HG03175 (cell line): ENCODE data around the gene LPP.

Source experiments
- ATAC-seq: cut with Tn5 transposase; IDR thresholded peaks from one replicate; pipeline ENCODE4 v1.9.1; 2021; ENCODE audit warnings: mild to moderate bottlenecking, moderate library complexity; ENCODE audit not compliant: unreplicated experiment

Gene LPP, protein sequence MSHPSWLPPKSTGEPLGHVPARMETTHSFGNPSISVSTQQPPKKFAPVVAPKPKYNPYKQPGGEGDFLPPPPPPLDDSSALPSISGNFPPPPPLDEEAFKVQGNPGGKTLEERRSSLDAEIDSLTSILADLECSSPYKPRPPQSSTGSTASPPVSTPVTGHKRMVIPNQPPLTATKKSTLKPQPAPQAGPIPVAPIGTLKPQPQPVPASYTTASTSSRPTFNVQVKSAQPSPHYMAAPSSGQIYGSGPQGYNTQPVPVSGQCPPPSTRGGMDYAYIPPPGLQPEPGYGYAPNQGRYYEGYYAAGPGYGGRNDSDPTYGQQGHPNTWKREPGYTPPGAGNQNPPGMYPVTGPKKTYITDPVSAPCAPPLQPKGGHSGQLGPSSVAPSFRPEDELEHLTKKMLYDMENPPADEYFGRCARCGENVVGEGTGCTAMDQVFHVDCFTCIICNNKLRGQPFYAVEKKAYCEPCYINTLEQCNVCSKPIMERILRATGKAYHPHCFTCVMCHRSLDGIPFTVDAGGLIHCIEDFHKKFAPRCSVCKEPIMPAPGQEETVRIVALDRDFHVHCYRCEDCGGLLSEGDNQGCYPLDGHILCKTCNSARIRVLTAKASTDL

DNA sequence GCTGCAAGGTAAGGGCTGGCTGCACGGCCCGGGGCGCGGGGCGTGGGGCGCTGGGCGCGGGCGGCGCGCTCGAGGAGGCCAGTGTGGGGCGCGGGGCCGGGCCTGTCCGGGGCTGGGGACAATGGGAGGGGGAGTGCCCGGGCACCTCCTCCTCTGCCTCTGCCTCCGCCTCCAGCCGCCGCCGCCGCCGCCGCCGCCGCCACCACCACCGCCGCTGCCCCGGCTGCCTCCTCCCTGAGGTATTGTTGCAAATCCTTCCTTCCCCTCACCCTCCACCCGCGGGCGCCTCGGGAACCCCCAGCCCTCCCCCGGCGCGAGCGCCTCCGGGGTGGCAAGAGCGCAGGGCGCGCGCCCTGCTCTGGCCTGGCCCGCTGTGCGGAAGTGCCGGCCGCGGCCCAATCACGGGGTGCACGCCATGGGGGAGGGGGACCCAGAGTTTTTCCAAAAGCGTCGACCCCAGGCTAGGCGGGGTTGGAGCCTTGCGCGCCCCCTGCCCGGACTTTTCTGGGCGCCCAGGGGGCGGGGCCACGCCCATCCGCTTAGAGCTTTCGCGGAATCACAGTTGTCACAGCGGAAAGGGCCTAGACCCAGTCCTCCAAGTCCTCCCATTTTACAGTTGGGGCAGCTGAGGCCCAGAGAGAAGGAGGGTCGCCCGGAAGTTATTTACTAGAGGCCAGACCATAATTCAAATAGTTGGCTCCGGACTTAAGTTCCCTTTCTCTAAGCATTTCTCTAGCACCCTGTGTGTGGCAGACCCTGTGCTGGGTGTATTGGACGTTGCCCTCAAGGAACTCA, at the start of gene LPP:
Gene LPP, plus strand, starts transcription at position 144 of the 795 bp plus-strand sequence. CDS start 251,964 bp downstream, outside the sequence.
- peak; percentile 84 for ATAC-seq

DNA sequence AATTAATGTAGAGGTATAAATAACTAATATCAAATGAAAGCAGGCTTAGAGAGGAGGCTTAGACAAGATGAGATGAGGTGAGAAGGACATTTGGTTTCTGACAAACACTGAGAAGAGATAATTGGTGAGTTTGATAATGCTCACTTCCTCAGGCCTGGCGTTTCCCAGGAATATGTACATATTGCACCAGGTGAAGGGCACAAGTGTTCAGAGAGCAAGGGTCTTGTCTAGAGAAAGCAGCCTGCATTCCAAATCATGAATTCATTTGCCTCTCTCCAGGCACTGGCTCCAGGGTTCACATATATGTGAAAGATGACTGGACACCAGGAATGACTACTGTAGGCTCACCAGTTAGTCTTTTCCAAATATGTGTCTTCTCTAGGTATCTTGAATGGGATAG, 48.0 kb upstream of the LPP start:
- no peak for ATAC-seq

DNA sequence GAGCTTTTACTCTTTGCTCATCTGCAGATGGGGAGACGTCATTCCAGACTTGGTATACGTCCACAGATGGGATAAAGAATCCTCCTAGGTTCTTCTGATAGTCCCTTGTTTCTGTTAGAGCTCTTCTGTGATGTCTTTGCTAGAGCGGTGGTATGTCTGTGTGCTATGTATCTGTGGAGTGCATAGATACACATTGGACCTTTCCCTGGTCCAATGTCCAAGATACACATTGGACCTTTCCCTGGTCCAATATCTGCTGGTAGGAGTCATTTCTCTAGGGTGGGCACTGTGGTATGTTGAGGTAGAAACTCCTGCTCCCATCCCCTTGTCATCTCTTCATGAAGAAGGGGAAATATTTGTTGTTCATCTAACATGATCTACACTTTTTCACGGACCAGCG, 47.5 kb upstream of the LPP start:
- no peak for ATAC-seq

DNA sequence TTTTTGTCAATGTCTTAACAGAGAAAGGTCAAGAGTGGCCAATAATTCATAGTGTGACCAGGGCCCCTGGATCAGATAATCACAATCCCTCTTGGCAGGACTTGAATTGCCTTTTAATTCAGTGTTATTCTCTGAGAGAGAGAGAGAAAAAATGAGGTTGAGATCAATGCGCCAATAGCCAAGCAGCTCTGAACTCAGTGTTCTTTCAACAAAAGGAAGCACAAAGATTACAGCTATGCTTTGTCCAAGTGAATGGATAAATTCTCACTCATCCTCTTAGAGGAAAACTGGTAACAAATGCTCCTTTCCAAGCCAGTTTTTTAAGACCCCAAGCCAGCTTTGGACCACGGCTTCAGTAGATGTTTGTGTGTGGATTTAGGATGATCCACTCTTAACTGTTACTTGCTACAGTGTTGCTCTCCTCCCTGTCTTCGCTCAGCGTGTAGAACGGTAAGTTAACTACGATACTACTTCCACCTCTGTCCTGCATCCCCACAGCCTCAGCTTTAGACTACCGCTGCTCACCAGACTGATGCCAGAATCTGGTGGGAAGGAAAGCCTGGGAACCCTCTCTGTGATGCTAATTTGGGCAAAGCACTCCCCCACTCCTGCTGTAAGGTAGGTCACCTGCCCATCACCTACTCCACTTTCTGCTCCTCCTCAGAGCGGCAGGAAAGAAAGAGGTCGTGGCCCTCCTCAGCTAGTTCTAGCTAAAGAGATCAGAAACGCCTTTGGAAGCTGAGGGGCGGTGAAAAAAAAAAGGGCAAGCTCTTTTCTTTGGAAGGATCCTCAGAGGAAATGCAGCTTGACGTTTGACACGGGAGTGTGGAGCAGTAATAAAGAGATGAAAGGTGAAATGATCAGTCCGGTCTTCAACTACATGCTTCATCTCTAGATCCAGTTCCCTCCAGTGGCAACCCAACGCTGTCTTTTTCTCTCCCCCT, 46.8 kb upstream of the LPP start:
- no peak for ATAC-seq

DNA sequence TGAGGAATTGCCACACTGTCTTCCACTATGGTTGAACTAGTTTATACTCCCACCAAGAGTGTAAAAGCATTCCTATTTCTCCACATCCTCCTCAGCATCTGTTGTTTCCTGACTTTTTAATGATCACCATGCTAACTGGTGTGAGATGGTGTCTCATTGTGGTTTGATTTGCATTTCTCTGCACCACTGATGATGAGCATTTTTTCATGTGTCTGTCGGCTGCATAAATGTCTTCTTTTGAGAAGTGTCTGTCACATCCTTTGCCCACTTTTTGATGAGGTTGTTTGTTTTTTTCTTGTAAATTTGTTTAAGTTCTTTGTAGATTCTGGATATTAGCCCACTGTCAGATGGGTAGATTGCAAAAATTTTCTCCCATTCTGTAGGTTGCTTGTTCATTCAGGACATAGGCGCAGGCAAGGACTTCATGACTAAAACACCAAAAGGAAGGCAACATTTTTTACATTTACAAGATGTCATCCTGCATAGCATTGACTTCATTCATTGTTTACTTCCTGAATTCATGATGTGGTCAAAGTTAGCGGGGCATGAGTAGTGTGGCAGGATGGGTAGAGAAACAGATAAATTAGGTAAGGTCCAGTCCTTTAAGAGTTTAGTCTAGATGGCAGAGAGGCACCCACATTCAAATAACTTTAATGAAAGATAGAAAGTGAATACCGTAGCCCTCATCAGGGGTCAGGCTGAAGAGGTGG, 45.1 kb upstream of the LPP start:
- ATAC-seq: no peak

DNA sequence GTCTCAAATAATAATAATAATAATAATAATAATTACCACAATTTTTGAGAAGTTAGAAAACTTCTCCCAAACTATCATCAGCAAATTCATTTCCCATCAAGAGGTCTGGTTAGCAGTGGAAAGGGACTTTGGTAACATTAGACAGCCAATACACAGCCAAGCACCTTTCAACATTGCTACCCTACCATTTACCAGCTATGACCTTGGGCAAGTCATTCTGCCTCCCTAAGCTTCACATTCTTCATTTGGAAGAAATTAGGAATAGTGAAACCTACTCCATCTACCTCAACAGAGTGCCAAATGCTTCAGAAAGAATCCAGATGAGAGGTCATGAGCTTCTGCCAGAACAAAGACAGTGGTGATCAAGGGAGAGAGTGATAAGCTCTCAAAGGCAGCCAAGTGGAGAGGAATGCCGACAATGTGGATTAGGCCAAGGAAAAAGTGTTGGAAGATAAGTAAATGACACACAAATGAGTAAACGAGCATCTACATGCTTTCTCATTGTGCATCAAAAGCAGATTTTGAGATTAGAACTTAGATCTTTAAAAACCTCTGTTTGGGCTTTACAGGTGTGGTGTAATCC, 42.9 kb upstream of the LPP start:
- ATAC-seq: no peak

DNA sequence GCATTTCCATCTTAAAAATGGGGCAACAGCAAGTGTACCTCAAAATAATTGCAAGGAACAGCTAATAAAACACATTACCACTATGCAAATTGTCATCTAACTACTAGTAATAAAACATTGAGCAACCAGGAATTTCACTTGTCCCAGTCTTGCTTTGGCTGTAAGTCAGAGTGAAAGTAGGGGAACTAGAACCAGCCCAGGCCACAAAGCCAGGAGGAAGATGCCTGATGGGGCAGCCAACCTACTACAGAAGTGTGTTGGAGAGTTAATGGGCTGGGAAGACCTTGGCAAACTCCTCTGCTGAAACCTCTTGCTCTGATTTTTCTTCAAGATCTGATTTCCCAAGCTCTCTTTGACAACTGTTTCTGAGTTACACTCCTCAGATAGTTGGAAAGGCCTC, 40.2 kb upstream of the LPP start:
- ATAC-seq: no peak

DNA sequence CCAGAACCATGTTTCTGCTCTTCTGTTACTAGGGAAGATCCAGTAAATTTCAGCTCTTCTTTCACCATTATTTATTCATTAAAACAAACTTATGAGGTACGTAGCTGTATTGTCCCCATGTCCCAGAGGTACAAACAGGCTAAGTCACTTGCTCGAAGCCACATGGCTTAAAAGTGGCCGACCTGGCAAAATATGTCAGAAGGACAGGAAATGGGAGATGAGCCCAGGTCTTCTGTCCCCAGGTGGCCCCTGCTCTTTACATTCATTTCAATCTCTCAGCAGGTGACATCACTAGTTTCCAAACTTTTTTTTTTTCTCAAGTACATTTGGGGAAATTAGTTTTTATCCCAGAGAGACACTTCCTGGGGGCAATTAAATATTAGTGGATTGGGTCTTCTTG, 34.1 kb upstream of the LPP start:
- no peak for ATAC-seq

DNA sequence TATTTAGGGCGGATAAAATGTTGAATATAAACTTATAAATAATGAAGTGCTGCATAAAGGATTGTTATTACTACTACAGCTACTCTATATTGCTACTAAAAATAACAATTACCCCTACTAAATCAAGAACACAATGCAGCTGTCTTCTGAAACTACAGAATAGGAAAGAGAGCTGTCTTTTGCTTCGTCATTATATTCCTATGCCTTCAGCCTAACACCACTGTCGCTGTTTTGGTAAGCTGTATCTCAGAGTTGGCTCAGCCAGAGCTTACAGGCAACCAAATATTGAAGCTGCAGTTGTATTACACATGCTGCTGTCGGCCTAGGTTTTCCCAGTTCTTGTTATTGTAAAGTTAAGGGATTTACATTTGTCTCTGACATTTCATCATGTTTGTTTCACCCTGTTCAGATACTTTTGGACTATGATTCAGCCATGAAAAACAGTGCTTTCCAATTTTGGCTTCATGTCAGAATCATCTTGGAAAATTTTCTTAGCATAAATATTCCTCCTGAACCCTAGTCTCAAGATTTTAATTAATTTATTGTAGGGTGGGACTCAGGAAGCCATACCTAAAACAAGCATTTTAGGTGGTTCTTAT, 31.3 kb upstream of the LPP start:
- no peak for ATAC-seq

DNA sequence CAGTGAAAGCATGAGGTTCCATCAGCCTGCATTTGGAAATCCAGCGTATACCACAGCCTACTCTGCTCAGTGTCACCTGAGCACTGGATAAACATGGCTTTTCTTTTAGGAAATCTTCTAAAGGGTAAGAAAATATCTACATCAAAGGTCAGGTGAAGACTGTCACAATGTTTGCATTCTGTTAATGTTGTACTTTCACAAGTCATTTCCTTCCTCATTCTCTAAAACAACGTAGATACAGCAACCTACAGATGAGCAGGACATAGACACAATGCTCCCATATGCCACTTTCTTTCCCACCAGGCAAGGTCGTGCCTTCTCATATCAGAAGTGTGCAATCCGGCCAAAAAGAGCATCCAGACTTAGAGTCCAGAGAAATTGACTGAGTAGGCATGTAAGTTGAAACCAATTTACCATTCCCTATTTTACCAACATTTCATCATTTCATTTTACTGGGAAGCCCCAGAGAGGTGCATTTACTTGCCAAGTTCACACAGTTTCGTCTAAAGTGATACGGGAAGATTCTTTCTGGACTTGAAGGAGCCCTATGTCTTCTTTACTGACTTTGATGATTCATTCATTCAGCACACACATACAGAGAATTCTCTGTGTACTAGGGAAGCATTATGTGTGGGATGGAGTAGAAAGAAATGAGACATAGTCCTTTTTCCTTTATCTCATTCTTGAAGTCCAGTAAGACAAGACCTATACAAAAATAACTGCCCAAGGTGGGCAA, 30.6 kb upstream of the LPP start:
- ATAC-seq: no peak

DNA sequence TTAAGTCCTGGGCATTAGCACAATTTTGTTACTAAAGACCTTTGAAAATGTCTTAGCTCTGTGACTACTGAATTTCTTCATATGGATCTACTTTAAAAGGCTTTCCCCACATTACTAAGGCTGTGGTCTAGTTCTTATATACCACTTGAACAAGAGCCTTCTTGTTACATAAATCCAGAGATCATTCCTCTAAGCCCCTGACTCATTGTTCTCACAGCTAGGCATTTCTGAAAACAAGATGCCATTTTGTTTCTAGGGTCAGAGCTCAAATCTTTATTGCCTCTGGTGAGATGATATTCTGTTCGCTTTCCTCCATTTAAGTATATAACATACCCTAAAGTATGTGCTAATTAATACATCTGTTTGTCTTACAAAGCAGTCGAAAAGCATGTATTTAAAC, 29.8 kb upstream of the LPP start:
- ATAC-seq: no peak

DNA sequence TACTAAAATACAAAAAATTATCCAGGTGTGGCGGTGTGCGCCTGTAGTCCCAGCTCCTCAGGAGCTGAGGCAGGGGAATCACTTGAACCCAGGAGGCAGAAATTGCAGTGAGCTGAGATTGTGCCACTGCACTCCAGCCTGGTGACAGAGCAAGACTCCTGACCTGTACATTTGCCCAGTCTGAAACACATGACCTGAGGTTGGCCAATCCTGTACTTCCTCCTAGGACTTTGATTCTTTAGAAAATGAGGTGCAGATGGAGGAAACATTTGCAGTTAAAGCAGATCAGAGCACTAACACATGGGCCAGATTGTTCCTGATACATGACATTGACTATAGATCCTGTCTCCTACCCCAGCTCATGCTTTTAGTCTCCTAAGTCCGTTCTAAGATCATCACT, 28.9 kb upstream of the LPP start:
- no peak for ATAC-seq

DNA sequence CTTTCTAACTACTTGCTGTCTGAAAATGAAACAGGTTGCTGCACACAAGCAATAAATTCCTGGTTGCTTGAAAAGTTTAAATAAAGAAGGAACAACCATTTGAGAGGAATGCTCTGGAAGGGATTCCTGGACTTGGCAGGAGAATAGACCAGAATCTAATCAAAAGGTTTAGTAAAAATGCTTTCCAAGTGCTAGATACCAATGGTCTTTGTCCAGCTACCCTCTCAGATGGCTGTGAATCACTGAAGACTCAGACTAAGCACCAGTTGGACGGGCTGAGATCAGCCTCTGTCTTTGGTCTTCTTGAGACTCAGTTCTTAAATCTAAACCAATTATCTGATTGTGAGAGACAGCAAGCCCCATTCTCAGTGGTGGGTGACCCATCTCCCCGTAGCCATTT, 27.7 kb upstream of the LPP start:
- no peak for ATAC-seq

DNA sequence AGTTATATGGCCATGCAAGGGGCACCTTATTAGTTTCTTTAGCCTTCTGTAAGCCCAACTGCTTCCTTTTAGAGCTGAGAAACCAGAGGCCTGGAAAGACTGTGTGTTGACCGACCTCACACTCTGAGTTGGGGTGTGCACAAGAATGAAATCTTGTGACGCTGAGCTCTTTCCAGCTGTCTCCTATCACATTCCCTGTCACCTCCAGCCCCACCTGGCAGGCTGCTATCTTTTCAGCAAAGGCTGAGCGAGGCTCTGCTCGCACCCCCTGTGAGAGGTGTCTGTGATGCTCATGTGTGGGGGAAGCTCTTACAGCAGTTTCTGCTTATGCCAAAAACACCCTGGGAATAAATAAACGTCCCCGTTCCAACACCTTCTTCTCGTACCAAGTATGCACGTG, 27.0 kb upstream of the LPP start:
- no peak for ATAC-seq

DNA sequence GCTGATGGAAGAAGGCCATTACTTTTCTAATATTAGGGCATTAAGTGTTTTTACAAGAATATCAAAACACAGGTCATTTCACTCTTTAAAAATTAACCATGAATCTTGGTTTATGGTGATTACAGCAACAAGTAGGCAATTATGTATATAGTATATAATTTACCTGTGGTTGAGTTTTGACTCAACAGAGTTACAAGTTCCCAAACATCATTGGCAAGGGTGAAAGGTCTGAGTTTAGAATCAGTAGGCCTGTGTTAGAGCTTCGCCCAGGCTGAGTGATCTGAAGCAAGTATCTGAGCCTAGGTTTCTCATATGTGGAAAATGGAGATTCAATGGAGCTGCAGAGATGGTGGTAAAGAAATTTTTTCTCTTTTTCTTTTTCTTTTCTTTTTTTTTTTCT, 25.1 kb upstream of the LPP start:
- ATAC-seq: no peak

DNA sequence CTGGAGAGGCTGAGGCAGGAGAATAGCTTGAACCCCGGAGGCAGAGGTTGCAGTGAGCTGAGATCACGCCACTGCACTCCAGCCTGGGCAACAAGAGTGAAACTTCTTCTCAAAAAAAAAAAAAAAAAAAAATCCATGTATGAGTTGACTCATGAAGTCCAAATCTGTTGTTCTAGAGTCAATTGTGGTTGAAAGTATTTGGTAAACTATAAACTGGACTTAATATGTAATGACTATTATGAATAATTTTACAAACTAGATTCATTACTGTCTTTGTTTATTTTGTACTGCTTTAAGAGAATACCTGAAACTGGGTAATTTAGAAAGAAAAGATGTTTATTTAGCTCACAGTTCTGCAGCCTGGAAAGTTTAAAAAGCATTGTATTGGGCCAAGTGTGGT, 22.9 kb upstream of the LPP start:
- ATAC-seq: peak; percentile 67

DNA sequence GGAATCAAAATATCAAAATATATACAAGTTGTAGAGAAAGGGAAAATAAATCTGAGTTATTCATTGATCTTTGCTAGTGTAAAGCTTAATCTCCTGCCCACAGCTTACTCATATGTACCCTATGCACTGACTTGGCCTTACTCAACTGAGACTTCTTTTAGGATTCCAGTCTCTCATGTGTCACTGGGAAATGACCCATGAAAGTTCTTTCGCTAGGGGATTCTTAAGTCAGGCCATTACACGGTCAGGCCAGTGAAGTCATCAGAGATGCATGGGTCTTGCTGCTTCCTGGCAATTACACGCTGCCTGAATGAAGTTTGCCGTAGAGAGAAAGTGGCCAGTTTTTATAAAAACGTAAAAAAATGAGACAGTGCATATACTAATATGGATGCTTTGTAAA, 20.7 kb upstream of the LPP start:
- peak; percentile 50 for ATAC-seq

DNA sequence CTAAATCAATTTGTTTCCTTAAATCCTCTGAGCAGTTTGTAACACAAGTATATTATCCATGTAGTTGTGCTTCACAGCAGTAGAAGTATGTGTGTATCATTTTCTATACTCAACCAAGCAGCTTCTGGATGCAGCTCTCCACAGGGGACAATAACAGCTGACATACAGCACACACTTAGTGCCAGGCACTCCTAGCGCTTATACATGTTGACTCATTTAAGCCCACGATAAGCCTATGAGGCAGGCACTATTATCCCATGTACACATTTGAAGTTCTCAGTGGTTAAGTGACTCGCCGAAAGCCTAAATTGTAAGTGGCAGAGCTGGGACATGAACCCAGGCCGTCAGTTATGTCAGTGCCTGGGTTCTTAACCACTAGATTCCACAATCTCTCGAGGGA, 20.3 kb upstream of the LPP start:
- ATAC-seq: no peak

DNA sequence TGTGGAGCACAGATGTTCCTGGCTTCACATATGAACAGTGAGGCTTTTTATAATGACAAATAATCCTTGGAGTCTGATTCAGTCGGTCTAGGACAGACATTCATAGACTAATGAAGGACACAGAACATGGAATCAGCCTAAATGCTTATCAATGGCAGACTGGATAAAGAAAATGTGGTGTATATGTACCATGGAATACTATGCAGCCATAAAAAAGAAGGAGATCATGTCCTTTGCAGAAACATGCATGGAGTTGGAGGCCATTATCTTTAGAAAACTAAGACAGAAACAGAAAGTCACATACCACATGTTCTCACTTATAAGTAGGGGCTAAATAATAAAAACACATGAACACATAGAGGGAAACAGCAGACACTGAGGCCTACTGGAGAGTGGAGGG, 19.9 kb upstream of the LPP start:
- no peak for ATAC-seq
